ENCODE measurements around the gene JSRP1.
A peak's percentile ranks its signal among the peaks of the same experiment; 100 is the strongest.

The JSRP1 gene

DNA sequence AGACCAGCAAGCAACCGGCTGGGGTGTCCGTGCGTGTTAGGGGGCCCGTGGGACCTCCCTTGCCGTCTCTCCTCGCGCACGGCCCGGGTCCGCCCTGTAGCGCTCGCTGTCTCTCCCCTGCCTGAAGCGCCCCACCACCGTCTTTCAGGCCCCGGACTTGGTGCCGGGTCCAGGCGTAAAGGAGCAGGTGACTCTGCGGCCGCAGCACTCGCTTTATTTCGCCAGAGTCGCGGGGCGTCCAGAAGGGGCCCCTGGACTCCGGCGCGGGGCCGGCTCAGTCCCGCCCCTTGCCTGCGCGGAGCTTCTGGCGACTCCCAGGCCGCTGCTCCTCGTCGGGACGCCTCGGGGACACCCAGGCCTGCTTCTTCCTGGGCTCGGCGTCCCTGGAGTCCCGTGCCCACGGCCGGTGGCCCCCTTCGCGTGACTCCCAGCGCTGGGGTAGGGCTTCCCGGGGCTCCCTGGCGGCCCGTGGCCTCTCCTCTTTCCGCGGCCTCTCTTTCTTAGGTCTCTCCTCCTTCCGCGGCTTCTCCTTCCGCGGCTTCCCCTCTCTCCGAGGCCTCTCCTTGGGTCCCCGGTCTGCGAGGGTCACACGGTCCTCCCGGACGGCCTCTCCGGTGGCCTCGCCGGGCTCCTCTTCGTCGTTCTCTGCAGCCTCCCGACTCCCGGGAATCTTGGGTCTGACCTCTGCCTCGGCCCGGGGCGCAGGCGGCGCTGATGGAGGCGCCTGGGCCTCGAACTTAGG lies 4.0 kb downstream of the JSRP1 start:
- peaks cover 0 to 16% (median 10%) of the 10 kb centered on the region in 5 donors for H3K36me3 ChIP-seq (ENCODE audit: control insufficient read depth in 5 of 5, insufficient read depth in 5 of 5, low read length in 5 of 5)
- peaks cover 42 to 47% (median 43%) of the 10 kb centered on the region in 5 donors for H3K27me3 ChIP-seq (ENCODE audit: control insufficient read depth in 5 of 5, insufficient read depth in 4 of 5, low read length in 5 of 5)
- no peaks in the 10 kb centered on the region for H3K9me3 ChIP-seq (ENCODE audit: control insufficient read depth in 5 of 5, low read length in 5 of 5)
- no peak overlapping the region for H3K9ac ChIP-seq (ENCODE audit: low read length in 5 of 5)
- H3K4me3 ChIP-seq (ENCODE audit: low read depth in 1 of 5, low read length in 5 of 5) = peak overlapping the region in 1 of 5 donors; percentile 44
- peaks cover 0 to 41% (median 35%) of the 10 kb centered on the region in 5 donors for H3K4me1 ChIP-seq (ENCODE audit: control insufficient read depth in 5 of 5, insufficient read depth in 5 of 5, low read length in 5 of 5)
- H3K27ac ChIP-seq (ENCODE audit: low read depth, low read length) = no peak overlapping the region

DNA sequence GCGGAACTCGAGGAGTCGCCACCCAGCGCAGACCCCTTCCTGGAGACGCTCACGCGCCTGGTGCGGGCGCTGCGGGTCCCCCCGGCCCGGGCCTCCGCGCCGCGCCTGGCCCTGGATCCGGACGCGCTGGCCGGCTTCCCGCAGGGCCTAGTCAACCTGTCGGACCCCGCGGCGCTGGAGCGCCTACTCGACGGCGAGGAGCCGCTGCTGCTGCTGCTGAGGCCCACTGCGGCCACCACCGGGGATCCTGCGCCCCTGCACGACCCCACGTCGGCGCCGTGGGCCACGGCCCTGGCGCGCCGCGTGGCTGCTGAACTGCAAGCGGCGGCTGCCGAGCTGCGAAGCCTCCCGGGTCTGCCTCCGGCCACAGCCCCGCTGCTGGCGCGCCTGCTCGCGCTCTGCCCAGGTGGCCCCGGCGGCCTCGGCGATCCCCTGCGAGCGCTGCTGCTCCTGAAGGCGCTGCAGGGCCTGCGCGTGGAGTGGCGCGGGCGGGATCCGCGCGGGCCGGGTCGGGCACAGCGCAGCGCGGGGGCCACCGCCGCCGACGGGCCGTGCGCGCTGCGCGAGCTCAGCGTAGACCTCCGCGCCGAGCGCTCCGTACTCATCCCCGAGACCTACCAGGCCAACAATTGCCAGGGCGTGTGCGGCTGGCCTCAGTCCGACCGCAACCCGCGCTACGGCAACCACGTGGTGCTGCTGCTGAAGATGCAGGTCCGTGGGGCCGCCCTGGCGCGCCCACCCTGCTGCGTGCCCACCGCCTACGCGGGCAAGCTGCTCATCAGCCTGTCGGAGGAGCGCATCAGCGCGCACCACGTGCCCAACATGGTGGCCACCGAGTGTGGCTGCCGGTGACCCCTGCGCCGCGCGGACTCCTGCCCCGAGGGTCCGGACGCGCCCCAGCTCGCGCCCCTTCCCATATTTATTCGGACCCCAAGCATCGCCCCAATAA lies 4.8 kb downstream of the JSRP1 start:
- H3K4me3 ChIP-seq (ENCODE audit: low read depth in 1 of 5, low read length in 5 of 5) = peak overlapping the region in 2 of 5 donors; percentile 18 to 44
- H3K4me1 ChIP-seq (ENCODE audit: control insufficient read depth in 5 of 5, insufficient read depth in 5 of 5, low read length in 5 of 5) = peaks cover 0 to 47% (median 40%) of the 10 kb centered on the region in 5 donors
- H3K9me3 ChIP-seq (ENCODE audit: control insufficient read depth in 5 of 5, low read length in 5 of 5) = no peaks in the 10 kb centered on the region
- peaks cover 0 to 25% (median 19%) of the 10 kb centered on the region in 5 donors for H3K36me3 ChIP-seq (ENCODE audit: control insufficient read depth in 5 of 5, insufficient read depth in 5 of 5, low read length in 5 of 5)
- H3K27ac ChIP-seq (ENCODE audit: low read depth, low read length) = no peak overlapping the region
- peaks cover 42 to 47% (median 43%) of the 10 kb centered on the region in 5 donors for H3K27me3 ChIP-seq (ENCODE audit: control insufficient read depth in 5 of 5, insufficient read depth in 4 of 5, low read length in 5 of 5)
- no peak overlapping the region for H3K9ac ChIP-seq (ENCODE audit: low read length in 5 of 5)

DNA sequence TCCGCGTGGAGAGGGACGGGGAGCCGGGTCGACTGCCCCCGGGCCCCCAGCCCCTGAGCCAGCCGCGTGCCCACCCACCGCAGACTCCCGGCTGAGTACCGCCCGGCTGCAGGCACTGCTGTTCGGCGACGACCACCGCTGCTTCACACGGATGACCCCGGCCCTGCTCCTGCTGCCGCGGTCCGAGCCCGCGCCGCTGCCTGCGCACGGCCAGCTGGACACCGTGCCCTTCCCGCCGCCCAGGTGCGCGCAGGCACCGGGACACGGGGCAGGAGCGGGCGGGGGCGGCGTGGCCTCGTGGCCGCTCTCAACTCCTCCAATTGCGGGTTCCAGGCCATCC lies 5.5 kb downstream of the JSRP1 start:
- H3K27ac ChIP-seq (ENCODE audit: low read depth, low read length) = no peak overlapping the region

DNA sequence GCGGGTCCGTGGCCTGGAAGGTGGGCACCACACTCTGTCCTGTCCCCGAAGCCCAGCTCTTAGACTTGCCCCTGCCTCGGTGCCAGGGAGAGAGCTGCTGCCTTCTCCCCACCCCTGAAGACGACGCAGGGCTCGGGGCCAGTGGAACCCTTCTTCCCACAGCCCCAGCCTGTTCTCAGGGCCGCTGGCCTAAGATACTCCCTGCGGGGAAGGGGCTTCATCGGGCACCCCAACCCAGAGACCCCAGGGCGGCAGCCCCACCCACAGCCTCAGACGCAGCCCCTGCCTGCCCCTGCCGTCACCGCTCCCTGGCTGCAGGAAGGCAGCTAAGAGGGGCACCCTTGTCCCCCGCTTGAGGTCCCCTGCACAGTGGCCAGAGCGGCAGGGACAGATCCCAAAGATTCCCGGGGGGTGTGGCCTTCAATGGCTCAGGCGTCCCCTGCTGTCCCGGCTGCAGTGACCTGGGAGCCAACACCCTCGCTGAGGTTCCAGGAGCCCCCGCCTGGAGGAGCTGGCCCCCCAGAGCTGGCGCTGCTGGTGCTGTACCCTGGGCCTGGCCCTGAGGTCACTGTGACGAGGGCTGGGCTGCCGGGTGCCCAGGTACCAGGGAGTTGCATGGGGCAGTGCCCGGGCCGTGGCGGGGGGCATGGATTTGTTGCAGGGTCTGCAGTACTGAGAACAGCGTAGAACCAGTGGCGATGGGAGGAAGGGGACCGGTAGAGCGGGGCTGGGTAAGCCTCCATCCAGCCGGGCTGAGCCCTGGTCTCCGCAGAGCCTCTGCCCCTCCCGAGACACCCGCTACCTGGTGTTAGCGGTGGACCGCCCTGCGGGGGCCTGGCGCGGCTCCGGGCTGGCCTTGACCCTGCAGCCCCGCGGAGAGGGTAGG lies 6.1 kb downstream of the JSRP1 start:
- Histone ChIP-seq H3K4me3 (ENCODE audit: low read depth in 1 of 5, low read length in 5 of 5) (no peak overlapping the region), H3K36me3 (ENCODE audit: control insufficient read depth in 5 of 5, insufficient read depth in 5 of 5, low read length in 5 of 5) (peaks cover 0 to 37% (median 31%) of the 10 kb centered on the region in 5 donors), H3K27me3 (ENCODE audit: control insufficient read depth in 5 of 5, insufficient read depth in 4 of 5, low read length in 5 of 5) (peaks cover 42 to 47% (median 43%) of the 10 kb centered on the region in 5 donors), H3K27ac (ENCODE audit: low read depth, low read length) (no peak overlapping the region), H3K9me3 (ENCODE audit: control insufficient read depth in 5 of 5, low read length in 5 of 5) (no peaks in the 10 kb centered on the region), H3K4me1 (ENCODE audit: control insufficient read depth in 5 of 5, insufficient read depth in 5 of 5, low read length in 5 of 5) (peaks cover 0 to 47% (median 40%) of the 10 kb centered on the region in 5 donors), H3K9ac (ENCODE audit: low read length in 5 of 5) (no peak overlapping the region)

More for the DNA sequence above, 5.5 kb downstream of the JSRP1 start:
- H3K9me3 ChIP-seq (ENCODE audit: control insufficient read depth in 5 of 5, low read length in 5 of 5) = no peaks in the 10 kb centered on the region
- H3K9ac ChIP-seq (ENCODE audit: low read length in 5 of 5) = no peak overlapping the region
- peaks cover 0 to 47% (median 40%) of the 10 kb centered on the region in 5 donors for H3K4me1 ChIP-seq (ENCODE audit: control insufficient read depth in 5 of 5, insufficient read depth in 5 of 5, low read length in 5 of 5)
- H3K27me3 ChIP-seq (ENCODE audit: control insufficient read depth in 5 of 5, insufficient read depth in 4 of 5, low read length in 5 of 5) = peaks cover 42 to 47% (median 43%) of the 10 kb centered on the region in 5 donors
- peak overlapping the region in 1 of 5 donors; percentile 44 for H3K4me3 ChIP-seq (ENCODE audit: low read depth in 1 of 5, low read length in 5 of 5)
- peaks cover 0 to 31% (median 25%) of the 10 kb centered on the region in 5 donors for H3K36me3 ChIP-seq (ENCODE audit: control insufficient read depth in 5 of 5, insufficient read depth in 5 of 5, low read length in 5 of 5)

DNA sequence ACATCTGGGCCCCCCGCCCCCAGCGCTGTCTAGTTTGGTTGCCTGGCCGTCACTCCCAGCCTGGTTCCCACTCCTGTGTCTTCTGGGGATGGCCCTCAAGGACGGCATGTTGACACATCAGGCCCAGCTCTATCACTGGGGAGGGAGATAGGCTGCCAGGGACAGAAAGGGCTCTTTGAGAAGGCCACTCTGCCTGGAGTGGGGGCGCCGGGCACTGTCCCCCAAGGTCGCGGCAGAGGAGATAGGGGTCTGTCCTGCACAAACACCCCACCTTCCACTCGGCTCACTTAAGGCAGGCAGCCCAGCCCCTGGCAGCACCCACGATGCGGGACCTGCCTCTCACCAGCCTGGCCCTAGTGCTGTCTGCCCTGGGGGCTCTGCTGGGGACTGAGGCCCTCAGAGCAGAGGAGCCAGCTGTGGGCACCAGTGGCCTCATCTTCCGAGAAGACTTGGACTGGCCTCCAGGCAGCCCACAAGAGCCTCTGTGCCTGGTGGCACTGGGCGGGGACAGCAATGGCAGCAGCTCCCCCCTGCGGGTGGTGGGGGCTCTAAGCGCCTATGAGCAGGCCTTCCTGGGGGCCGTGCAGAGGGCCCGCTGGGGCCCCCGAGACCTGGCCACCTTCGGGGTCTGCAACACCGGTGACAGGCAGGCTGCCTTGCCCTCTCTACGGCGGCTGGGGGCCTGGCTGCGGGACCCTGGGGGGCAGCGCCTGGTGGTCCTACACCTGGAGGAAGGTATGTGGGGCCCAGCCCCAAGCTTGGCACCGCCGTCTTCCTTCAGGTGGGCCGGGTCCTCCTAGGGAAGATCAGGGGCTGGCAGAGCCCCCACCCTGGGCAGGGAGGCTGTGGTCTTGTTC lies 7.0 kb downstream of the JSRP1 start, which contains the start of gene AMH:
Gene AMH, plus strand, starts transcription at position 314 of the 857 bp plus-strand sequence. Its CDS starts 10 bp downstream, at position 324.
- H3K9ac ChIP-seq (ENCODE audit: low read length in 5 of 5) = no peak within 1 kb of the TSS
- no peak within 1 kb of the TSS for H3K27ac ChIP-seq (ENCODE audit: low read depth, low read length)
- peaks cover 0 to 47% (median 40%) of the 10 kb centered on the region in 5 donors for H3K4me1 ChIP-seq (ENCODE audit: control insufficient read depth in 5 of 5, insufficient read depth in 5 of 5, low read length in 5 of 5)
- H3K4me3 ChIP-seq (ENCODE audit: low read depth in 1 of 5, low read length in 5 of 5) = no peak within 1 kb of the TSS
- no peaks in the 10 kb centered on the region for H3K9me3 ChIP-seq (ENCODE audit: control insufficient read depth in 5 of 5, low read length in 5 of 5)
- H3K27me3 ChIP-seq (ENCODE audit: control insufficient read depth in 5 of 5, insufficient read depth in 4 of 5, low read length in 5 of 5) = peaks cover 42 to 47% (median 43%) of the 10 kb centered on the region in 5 donors
- peaks cover 0 to 46% (median 40%) of the 10 kb centered on the region in 5 donors for H3K36me3 ChIP-seq (ENCODE audit: control insufficient read depth in 5 of 5, insufficient read depth in 5 of 5, low read length in 5 of 5)

DNA sequence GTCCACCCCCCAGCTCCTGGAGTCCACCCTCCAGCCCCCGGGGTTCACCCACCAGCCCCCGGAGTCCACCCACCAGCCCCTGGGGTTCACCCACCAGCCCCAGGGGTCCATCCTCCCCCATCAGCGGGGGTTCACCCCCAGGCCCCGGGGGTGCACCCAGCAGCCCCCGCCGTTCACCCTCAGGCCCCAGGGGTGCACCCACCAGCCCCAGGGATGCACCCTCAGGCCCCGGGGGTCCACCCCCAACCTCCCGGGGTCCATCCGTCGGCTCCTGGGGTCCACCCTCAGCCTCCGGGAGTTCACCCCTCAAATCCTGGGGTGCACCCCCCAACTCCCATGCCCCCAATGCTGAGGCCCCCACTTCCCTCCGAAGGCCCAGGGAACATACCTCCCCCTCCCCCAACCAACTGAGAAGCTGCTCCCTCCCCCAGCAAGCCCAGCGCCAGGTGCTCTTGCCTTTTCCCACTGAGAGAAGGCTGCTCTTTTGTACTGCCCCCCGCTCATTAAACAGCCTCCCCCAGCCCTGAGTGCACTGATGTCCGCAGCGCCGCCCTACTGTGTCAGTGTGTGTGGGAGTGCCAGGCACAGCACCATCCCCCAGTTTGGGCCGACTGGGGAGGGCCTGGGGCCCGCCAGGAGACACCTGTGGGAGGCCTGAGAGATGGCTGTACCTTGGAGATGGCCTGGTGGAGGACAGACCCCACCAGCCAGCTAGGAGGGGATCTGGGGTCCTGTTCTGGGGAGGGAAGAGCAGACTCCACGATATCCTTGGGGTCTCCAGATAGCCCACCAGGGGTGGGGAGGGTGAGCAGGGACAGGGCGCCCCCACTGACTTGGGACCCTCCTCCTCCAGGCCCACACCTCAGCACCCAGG lies 7.8 kb downstream of the JSRP1 start:
- no peak overlapping the region for H3K9ac ChIP-seq (ENCODE audit: low read length in 5 of 5)
- H3K27ac ChIP-seq (ENCODE audit: low read depth, low read length) = no peak overlapping the region
- peaks cover 0 to 45% (median 38%) of the 10 kb centered on the region in 5 donors for H3K4me1 ChIP-seq (ENCODE audit: control insufficient read depth in 5 of 5, insufficient read depth in 5 of 5, low read length in 5 of 5)
- H3K9me3 ChIP-seq (ENCODE audit: control insufficient read depth in 5 of 5, low read length in 5 of 5) = no peaks in the 10 kb centered on the region
- H3K36me3 ChIP-seq (ENCODE audit: control insufficient read depth in 5 of 5, insufficient read depth in 5 of 5, low read length in 5 of 5) = peaks cover 0 to 55% (median 49%) of the 10 kb centered on the region in 5 donors
- H3K4me3 ChIP-seq (ENCODE audit: low read depth in 1 of 5, low read length in 5 of 5) = no peak overlapping the region
- peaks cover 35 to 39% (median 37%) of the 10 kb centered on the region in 5 donors for H3K27me3 ChIP-seq (ENCODE audit: control insufficient read depth in 5 of 5, insufficient read depth in 4 of 5, low read length in 5 of 5)

DNA sequence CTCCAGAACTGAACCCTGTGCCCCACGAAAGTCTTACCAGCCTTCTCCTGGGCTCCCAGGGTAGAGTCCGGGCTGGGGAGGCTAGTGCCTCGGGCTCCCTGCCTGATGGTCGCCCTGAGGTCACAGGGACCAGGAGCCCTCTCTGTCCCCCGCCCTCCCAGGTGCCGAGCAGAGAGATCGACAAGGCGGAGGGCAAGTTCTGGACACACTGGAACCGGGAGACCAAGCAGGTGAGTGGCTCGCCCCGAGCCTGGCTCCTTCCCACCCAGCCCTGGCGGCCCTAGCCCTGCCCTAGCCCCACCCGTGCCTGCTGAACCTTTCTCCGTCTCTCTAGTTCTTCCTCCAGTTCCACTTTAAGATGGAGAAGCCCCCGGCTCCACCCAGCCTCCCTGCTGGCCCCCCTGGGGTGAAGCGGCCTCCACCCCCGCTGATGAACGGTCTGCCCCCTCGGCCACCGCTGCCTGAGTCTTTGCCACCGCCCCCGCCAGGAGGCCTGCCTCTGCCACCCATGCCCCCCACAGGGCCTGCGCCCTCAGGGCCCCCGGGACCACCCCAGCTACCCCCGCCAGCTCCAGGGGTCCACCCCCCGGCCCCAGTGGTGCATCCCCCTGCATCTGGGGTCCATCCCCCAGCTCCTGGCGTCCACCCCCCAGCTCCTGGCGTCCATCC lies 8.7 kb downstream of the JSRP1 start:
- Histone ChIP-seq H3K36me3 (ENCODE audit: control insufficient read depth in 5 of 5, insufficient read depth in 5 of 5, low read length in 5 of 5) (peaks cover 0 to 61% (median 56%) of the 10 kb centered on the region in 5 donors), H3K4me1 (ENCODE audit: control insufficient read depth in 5 of 5, insufficient read depth in 5 of 5, low read length in 5 of 5) (peaks cover 0 to 42% (median 30%) of the 10 kb centered on the region in 5 donors), H3K9ac (ENCODE audit: low read length in 5 of 5) (no peak overlapping the region), H3K27ac (ENCODE audit: low read depth, low read length) (no peak overlapping the region), H3K4me3 (ENCODE audit: low read depth in 1 of 5, low read length in 5 of 5) (no peak overlapping the region), H3K9me3 (ENCODE audit: control insufficient read depth in 5 of 5, low read length in 5 of 5) (no peaks in the 10 kb centered on the region), H3K27me3 (ENCODE audit: control insufficient read depth in 5 of 5, insufficient read depth in 4 of 5, low read length in 5 of 5) (peaks cover 27 to 31% (median 29%) of the 10 kb centered on the region in 5 donors)
